Glomerular endothelial cell (primary cell): ENCODE results near the gene KIF26A. TPM values are rescaled to one million over a fixed set of nuclear protein-coding genes. Genes with fewer than 3 reads are reported as not detected.

Experiments used
- DNase-seq: peaks from one replicate; pipeline ENCODE4 v3.0.0-alpha.2; 2011; ENCODE audit warnings: low read depth, low spot score; ENCODE audit errors: extremely low read depth
- total RNA-seq: library from RNA; depleted of rRNA; stranded (reverse); fragments of >200 nt; gene quantifications from 2 replicates; pipeline ENCODE4 v1.2.3, GENCODE V29; 2015

KIF26A gene
- total RNA-seq, 1 donor from 2014 or later: 19.8 TPM

DNA sequence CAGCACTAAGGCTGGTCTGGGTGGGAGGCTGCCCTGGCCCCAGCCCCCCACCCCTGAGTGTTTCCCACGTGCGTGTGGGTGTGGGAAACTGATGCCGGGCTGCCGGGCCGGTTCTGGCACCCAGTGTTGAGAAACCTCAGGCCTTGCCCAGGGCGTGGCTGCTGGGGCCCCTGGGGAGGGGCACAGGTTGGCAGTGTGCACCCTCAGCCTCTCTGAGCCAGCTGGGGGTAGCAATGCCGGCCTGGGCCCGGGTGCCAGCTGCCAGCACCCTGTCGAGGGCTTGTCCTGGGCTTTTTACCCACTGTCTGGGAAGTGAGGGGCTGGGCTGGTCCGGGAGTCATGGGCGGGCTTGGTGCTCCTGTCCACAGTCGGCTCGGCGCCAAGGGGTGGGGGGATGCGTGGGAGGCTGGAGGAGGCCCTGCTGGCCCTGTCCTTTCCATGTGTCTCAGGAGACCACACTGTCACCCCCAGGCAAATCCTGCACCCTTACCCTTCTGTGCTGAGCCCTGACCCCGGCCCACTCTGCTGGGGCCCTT is 37.2 kb upstream of the KIF26A start:
- no peak for DNase-seq

DNA sequence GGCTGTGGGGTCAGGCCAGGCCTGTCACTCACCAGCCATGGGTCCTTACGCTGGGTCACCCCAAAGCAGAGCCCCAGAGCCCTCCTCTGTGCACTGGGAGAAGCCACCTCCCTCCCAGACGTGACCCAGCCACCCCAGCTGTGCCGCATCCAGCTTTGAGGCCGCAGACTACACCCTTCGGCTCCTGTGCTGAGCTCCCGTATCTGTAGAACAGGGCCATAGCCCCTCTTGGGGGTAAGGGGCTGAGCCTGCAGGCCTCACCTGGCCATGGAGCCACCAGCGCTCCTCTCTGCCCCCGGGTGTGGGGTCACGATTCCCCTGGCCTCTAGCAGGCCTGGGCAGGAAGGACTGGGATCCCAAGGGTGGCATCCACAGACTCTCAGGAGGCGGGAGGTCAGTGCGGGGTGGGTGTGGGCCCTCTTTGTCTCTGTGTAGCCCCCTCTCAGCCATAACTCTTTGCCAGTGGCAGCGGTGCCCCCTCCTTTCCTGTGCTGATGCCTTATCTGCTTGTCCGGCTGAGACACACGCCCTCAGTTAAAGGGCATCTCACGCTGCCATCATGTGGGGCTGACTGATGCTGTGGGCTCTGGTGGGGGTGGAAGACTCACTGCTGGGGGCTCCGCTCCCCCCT is 36.6 kb upstream of the KIF26A start:
- no peak for DNase-seq

DNA sequence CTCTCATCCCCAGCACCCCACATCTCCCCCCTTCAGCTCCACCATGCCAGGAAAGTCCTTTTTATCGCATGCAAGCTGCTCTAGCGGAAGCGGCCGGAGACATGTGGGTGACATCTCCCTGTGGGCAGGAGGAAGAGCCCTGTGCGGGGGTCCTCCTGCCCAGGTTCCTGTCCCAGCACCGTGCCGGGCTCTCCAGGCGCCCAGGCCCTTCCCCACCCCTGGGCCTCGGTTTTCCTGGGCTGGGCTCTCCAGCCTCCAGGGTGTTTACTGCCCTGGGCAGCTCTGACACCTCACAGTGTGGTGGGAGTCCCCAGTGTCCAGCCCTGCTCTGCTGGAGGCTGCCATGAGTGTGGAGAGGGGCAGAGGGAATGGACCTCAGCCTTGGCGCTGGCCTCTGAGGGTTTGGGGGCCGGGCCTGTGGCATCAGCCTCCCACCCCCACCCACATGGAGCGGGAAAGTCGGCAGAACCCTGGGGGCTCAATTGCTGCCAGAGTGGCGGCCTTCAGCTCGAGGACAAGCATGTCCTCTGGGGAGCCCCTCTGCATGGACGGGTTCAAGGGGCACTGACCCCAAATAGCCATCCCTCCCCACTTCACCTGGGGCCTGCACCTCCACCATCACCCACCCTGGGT is 36.0 kb upstream of the KIF26A start:
- DNase-seq: no peak

DNA sequence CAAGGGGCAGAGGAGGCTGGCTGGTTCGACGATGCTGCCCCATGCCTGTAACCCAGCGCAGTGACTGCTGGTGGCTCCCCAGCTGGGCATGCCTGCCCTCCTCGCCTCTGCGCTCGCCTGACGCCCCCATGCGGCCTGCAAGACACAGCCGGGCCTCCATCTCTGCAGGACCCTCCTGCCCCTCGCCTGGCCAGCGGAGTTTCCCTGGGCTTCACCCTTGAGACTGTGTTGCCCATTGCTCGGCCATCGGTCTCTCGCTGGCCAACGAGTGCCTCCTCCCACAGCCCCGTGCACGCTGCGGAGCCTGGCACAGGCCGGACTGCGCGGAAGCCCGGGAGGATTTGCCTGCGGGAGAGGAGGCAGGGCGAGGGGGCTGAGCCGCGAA is 35.3 kb upstream of the KIF26A start:
- DNase-seq: no peak

DNA sequence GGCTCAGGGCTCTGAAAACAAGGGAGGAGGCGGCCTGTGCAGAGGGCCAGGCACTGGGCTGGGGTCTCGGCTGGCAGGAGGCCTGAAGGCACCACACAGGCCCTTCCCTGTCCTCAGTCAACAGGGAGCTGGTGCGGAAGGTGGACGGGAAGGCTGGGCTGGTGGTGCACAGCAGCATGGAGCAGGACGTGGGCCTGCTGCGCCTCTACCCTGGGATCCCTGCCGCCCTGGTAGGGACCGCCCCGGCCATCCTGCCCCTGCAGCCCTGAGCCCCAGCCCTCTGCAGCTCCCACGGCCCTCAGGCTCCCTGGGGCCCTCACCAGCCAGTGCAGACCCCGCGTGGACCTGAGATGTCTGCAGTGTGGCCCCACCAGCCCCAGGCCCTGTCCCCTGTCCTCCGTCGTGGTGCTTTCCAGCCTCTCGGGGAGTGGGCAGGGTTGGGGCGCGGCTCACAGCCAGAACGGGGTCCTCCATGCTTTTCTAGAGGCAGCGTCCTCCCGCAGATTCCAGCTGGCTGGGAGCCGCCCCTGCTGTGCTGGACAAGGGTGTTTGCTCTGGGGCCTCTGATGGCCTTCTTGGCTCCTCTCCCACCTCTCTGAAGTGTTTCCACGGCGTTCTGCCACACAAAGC is 34.8 kb upstream of the KIF26A start:
- DNase-seq: no peak

DNA sequence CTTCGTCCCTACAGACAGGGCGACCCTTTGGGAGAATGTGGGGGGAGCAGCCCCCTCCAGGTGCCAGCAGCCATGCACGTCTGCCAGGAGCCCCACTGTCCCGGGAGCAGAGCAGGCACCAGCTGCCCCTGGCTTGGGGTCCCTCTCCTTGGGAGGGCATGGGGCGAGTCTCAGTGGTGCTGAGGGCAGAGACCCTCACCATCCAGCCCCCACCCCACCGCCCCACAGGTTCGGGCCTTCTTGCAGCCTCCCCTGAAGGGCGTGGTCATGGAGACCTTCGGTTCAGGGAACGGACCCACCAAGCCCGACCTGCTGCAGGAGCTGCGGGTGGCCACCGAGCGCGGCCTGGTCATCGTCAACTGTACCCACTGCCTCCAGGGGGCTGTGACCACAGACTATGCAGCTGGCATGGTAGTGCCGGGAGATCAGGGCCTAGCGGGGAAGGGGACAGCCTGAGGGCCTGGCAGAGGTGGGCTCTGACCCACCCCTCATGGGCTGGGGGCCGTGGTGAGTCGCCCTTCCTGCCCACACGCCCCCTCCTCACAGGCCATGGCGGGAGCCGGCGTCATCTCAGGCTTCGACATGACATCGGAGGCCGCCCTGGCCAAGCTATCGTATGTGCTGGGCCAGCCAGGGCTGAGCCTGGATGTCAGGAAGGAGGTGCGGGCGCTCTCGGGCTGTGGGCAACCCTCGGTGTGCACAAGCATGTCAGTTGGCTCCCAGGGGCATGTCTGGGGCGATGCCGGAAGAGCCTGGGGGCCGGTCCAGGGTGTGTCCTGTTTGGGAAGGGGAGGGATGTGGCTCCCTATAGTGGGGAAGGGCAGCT is 34.1 kb upstream of the KIF26A start:
- DNase-seq: no peak

DNA sequence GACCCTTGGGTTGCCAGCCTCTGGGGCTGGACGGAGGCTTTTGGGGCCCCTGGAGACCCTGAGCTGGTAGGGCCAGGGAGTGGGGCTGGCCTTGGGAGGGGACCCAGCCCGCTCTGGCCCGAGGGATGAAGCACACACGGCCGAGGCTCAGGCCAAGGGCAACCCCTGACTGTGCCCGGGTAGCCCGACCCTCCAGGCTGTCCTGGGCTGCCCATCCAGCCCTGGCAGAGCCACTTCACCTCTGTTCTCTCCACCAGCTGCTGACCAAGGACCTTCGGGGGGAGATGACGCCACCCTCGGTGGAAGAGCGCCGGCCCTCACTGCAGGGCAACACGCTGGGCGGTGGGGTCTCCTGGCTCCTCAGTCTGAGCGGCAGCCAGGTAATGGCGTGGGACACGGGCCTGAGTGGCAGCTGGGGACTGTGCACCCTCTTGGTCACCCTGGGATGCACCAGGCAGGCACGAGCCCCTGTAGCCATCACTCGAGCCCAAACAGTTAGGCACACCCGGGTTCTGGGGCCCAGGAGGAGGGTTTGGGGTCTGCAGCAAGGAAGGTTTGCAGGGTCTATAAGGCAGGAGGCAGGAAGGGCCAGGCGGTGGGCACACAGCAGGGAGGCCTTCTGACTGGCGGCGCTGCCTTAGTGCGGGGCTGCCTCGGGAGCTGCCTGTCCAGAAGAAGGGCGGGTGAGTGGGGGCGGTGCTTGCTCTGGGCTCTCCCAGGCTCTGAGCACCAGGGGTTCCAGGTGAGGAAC is 33.1 kb upstream of the KIF26A start:
- DNase-seq: no peak

DNA sequence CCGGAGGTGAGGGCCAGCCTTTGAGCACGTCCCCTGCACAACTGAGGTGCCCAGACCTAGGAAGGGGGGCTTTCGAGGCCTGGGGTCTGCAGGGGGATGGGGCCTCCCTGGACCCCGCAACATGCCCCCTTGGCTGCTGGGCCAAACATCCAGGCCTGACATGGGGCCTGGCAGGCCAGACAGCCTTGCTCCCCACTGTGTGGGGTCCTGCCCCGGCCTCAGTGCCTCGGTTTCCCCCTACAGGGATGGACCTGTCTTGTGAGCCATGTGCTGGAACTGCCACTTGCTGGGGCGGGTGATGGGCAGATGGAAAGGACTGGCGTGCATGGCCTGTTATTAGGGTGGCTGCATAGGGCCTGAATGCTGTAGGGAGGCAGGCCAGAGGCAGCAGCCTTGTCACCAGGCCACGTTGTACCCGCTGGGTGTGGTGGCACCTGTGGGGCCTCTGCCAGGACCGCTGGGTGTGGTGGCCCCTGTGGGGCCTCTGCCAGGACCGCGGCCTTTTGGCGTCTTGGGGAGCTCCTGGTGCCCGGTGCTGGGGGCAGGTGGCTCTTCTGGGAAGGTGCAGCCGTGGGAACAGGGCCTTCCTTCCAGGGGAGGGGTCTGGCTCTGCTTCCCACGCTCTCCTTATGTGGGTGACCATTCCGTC is 32.4 kb upstream of the KIF26A start:
- DNase-seq: no peak

DNA sequence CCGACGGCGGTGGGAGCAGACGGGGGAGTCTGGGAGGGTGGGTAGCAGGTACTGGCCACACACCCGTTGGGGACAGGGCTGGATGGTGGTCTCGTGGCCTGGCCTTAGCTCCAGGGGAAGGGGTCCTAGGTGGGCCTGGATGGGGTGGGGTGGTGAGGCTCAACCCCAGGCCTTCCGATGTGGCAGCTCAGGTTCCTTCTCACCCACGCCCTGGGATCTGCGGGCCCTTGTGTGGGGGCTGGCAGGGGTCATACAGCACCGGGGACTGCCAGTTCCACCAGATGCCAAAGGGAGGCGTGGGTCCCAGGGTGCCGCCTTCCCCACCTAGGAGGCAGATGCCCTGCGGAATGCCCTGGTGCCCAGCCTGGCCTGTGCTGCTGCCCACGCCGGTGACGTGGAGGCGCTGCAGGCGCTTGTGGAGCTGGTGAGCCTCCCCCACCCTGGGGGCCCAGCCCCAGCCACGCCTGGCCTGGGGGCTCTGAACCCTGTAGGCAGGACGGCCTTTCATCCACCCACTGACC is 31.9 kb upstream of the KIF26A start:
- no peak for DNase-seq

DNA sequence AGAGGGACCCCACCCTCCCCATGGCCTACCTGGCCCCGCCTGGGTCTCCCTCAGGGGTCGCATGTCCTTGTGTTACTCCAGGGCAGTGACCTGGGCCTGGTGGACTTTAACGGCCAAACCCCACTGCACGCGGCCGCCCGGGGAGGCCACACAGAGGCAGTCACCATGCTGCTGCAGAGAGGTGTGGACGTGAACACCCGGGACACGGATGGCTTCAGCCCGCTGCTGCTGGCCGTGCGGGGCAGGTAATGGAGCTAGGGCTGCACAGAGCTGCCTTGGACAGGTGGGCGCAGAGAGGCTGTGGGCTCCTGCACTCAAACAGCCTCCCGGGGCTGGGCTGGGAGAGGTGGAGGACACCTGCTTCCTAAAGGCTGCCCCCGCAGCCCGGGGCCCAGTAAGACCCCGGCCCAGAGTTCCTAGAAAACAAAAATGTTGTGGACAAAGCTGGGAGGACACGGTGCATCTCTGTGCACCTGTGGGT is 31.2 kb upstream of the KIF26A start:
- no peak for DNase-seq

DNA sequence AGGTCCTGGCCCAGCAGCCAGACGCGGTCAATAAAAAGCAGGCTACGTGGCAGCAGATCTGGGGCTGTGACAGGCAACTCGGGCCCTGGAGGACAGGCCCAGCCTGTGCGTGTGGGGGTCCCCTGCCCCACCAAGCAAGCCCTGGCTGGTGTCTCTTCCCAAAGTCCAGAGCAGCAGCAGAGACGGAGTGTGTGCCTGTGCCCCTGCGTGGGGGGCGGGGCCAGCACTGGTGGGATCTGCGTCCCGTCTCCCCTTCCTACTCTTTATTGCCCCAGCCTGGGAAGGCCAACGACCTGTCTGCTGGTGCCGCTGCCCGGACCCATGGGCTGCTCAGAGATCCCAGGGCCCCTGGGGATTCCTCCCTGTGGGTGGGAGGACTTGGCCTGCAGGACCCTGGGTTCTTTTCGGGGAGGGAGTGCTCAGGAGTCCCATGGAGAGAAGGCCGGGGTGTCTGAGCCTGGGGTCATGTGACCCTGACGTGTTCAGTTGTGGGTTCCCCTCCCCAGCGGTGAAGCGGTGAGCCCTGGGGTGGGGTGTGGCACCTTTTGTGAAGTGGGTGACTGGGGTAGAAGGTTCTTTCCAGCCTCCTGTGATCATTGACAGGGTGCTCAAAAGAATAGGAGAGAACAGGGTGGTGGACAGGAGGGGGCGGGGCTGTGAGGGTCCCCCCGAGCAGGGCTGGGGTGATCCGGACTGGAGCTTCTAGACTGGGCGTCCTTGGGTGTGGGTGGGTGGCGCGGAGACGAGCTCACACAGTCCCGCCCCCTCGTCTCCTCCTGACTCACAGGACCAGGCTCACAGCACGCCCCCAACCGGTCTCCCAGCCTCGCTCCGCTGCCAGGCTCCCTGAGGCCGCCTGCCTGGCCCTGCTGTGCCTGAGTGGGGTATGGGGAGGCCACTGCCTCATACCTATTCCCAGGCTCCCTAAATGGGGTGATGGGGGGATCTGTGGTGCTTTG is 30.5 kb upstream of the KIF26A start:
- DNase-seq: no peak

DNA sequence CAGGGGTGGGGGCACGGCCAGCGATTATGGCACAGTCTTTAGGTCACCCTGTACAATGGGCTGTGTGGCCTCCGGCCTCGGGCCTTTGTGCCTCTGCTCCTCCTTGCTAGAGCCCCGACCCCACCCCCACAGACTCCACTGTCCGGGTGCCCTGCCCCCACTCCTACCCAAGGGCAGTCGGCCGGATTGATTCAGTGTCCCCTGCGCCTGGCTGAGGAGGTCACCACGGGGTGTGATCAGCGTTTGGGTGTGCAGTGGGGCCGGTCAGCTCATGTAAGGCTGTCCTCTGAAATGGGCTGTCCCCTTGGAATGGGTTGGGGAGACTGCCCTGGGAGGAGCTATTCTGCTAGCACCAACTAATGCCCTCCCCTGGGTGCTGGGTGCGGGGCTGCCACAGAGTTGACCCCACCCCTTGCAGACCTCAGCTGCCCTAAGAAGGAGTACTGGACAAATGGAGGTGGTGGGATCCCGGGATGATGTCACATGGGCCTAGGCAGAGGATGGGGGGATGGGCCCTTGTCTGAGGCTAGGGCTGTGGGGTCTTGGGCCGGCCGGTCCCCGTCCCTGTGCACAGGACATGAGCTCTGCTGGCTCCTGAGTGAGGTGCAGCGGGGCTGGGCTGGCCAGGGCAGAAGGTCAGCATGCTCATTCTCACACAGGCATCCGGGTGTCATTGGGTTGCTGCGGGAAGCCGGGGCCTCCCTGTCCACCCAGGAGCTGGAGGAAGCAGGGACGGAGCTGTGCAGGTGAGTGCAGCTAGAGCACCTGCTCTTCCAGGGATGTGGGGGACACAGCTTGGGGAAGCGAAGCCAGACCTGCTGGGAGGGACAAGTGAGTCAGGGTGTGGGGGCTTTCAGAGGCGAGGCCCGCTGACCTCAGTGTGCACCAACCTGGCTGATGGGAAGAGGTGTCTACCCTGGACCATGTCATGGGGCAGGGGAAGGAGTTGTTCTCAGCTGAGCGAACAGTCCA is 29.5 kb upstream of the KIF26A start:
- no peak for DNase-seq

DNA sequence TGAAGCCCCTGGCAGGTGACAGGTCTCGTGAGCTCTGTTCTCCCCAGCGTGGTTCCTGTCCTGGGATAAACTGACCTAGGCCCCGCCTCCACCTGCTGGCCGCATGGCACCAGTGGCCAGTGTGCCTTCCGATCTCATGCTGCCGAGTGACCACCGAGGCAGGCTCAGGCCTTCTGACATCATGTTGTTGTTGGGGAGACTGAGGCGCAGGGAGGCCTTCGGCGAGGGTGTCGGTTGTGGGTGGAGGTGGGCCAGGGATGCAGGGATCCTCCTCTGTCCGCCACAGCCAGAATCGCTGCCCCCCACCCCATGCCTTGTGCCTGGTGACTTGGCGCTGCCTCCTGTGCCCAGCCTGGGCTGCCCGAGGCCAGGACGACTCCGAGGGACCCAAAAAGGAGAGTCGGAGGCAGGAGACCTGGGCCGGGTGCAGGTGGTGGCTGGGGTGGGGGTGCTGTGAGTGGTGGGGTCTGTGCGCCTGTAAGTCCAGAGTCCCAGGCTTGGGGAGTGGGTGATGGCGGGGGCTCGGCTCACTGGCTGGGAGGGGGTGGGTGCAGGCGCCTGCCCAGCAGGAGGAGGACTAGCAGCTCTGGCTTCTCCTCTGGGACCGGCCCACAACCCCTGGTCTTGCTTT is 28.5 kb upstream of the KIF26A start:
- DNase-seq: no peak

DNA sequence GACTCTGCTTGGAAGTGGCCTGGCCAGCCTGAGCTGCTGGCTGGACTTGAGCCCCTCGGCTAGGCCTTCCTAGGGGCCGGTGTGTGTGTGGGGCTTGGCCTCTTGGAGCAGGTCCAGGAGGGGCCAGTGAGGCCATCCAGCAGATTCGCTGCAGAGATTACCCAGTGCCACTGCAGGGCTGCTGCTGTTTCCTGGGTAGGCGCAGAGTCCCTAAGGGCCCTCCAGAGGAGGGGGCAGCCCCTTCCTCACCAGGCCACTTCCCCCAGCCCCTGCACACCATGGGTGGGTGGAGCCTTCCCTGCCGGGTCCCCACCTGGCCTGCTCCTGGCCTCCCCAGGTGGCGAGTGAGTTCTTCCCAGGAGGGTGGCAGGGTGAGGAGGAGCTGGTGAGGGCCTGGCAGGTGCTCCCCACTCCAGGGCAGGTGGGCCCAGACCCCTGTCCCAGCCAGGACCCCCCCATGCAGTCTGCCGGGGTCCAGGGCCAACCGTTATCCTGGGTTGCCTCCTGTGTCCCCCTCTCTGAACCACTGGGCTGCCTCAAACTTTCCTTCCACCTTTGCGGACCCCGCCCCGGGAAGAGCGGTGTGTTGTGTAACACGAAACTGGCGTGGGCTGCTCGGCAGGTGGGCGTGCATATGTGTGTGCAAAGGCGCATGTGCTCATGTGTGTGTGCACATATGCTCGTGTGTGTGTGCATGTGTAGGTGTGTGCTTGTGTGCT is 27.7 kb upstream of the KIF26A start:
- no peak for DNase-seq

DNA sequence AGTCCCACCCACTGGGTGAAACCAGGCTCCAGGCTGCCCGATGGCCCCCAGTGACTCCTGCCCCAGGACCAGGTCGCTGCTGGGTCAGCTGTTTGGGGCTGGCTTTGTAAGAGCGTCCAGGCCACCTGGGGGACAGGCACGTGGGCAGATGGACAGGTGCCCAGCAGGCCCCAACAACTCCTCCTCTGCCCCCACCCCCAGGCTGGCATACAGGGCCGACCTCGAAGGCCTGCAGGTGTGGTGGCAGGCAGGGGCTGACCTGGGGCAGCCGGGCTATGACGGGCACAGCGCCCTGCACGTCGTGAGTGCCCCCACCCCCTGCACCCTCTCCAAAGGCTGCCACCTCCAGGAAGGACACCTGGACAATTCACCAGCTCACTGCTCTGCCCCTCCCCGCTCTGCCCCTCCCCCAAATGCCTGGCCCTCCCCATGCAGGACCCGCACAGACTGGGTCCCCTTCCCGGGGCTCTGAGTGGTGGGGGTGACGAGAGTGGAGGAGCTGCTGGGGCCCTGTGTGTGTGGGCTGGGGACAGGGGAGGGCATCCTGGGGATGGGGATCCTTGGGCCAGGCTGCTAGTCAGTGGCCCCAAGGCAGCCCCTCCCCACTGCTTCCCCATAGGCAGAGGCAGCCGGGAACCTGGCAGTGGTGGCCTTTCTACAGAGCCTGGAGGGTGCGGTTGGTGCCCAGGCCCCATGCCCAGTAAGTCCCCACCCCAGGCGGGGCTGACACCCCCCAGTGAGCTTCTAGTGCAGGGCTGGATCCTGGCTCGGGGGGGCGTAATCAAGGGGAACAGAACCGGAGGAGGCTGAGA is 26.9 kb upstream of the KIF26A start:
- DNase-seq: no peak
